Upper lobe of left lung (tissue), 6 donors: ENCODE data around the gene POLR2I. TPM values are rescaled to one million over a fixed set of nuclear protein-coding genes. Genes with fewer than 3 reads are reported as not detected.

Experiments
- ATAC-seq, 2 donors: fragments of 200-7000 bp; cut with Tn5 transposase; one replicate each; pipeline ENCODE4 v1.9.1; 2022; ENCODE audit warnings: mild to moderate bottlenecking in 2 of 2, moderate library complexity in 2 of 2; ENCODE audit not compliant: low FRiP score in 2 of 2
- DNase-seq, 2 donors: peaks; one replicate each; pipeline ENCODE4 v3.0.0-alpha.2; 2019 to 2020
- H3K27ac ChIP-seq, 4 donors: fragments of 200-600 bp; sonication (generic); one replicate each; pipeline ENCODE4 v1.5.1; 2016 to 2019
- H3K27me3 ChIP-seq, 4 donors: fragments of 200-600 bp; sonication (generic); one replicate each; pipeline ENCODE4 v1.5.1; 2017 to 2019
- H3K36me3 ChIP-seq, 4 donors: fragments of 200-600 bp; sonication (generic); one replicate each; pipeline ENCODE4 v1.5.1; 2016 to 2019
- H3K4me1 ChIP-seq, 4 donors: fragments of 200-600 bp; sonication (generic); one replicate each; pipeline ENCODE4 v1.5.1; 2018 to 2019
- H3K4me3 ChIP-seq, 4 donors: fragments of 200-600 bp; sonication (generic); one replicate each; pipeline ENCODE4 v1.5.1; 2017 to 2019; ENCODE audit warnings: mild to moderate bottlenecking in 2 of 4, moderate library complexity in 1 of 4
- H3K9me3 ChIP-seq, 4 donors: fragments of 200-600 bp; sonication (generic); one replicate each; pipeline ENCODE4 v1.5.1; 2018 to 2019
- CTCF ChIP-seq, 6 experiments: fragments of 450-650 bp in 4 of 6; fragments of 200-600 bp in 2 of 6; sonication (generic) in 2 of 6; IDR thresholded peaks; one replicate each; pipeline ENCODE4 v1.5.1; 2016 to 2019; ENCODE audit warnings: antibody characterized with exemption in 6 of 6
- EP300 ChIP-seq, 4 donors: sonication (generic); formaldehyde crosslinking; IDR thresholded peaks; one replicate each; pipeline ENCODE4 v1.5.1; 2017; ENCODE audit warnings: antibody characterized with exemption in 4 of 4, control low read depth in 2 of 4
- POLR2A ChIP-seq, 4 donors: fragments of 450-650 bp; IDR thresholded peaks; one replicate each; pipeline ENCODE4 v1.5.1; 2016 to 2017; ENCODE audit warnings: antibody characterized with exemption in 4 of 4, mild to moderate bottlenecking in 2 of 4
- POLR2AphosphoS5 ChIP-seq, 2 donors: sonication (generic); formaldehyde crosslinking; IDR thresholded peaks; one replicate each; pipeline ENCODE4 v1.5.1; 2017; ENCODE audit warnings: antibody characterized with exemption in 2 of 2
- WGBS, 2 donors: methylation state at CpG; one replicate each; pipeline ENCODE4 v1.1.5; 2017 to 2018; 5-methylcytosine and 5-hydroxymethylcytosine counted together
- total RNA-seq, 6 donors: library from RNA; depleted of rRNA in 4 of 6; stranded (reverse); fragments of >200 nt in 4 of 6; gene quantifications; one replicate each; pipeline versions ENCODE4 v1.1.0 to v1.2.1, GENCODE V29; 2016 to 2021
- donor health status: DM: no; HTN: no; CAD: no; lungs with moderate emphysema.
- donor health status: DM: no; HTN: yes; CAD: no; lungs with severe emphysema.

POLR2I gene
- total RNA-seq, 6 donors from 2014 or later = 36.2 to 81.7 (median 53.7) TPM

GRCh38 chr19:36082916-36083315 lies 31.8 kb downstream of the POLR2I start:
- DNase-seq (no peak), ATAC-seq (no peak)
- Histone ChIP-seq H3K4me1 (no peaks in the 10 kb centered on the region), H3K36me3 (peaks cover 0 to 11% (median 4%) of the 10 kb centered on the region in 4 donors), H3K9me3 (no peaks in the 10 kb centered on the region), H3K4me3 (no peak overlapping the region), H3K27ac (no peak overlapping the region), H3K27me3 (no peaks in the 10 kb centered on the region)
- WGBS, 2 donors = 95% methylated on average over 10 to 12 of the region's 13 CpGs
- TF ChIP-seq POLR2AphosphoS5 (IDR thresholded peaks at IDR 0.05) (no peak), CTCF (IDR thresholded peaks at IDR 0.05) (no peak), POLR2A (IDR thresholded peaks at IDR 0.05) (no peak), EP300 (IDR thresholded peaks at IDR 0.05) (no peak)

- WGBS, 2 donors = 94 to 95% methylated on average over 7 of the region's 7 CpGs
- Histone ChIP-seq H3K27ac (no peak overlapping the region), H3K4me1 (no peaks in the 10 kb centered on the region), H3K9me3 (no peaks in the 10 kb centered on the region), H3K4me3 (no peak overlapping the region), H3K36me3 (peaks cover 0 to 11% (median 4%) of the 10 kb centered on the region in 4 donors), H3K27me3 (no peaks in the 10 kb centered on the region)
- no peak for TF ChIP-seq CTCF (IDR thresholded peaks at IDR 0.05)
- TF ChIP-seq POLR2AphosphoS5 (IDR thresholded peaks at IDR 0.05) = no peak
- no peak for TF ChIP-seq POLR2A (IDR thresholded peaks at IDR 0.05)
- no peak for TF ChIP-seq EP300 (IDR thresholded peaks at IDR 0.05)
- no peak for ATAC-seq
- no peak for DNase-seq
Measured at GRCh38 chr19:36081894-36082293, 32.8 kb downstream of the POLR2I start.

- Histone ChIP-seq H3K27me3 (no peaks in the 10 kb centered on the region), H3K9me3 (no peaks in the 10 kb centered on the region), H3K4me3 (no peak overlapping the region), H3K36me3 (peaks cover 0 to 11% (median 4%) of the 10 kb centered on the region in 4 donors), H3K27ac (no peak overlapping the region), H3K4me1 (no peaks in the 10 kb centered on the region)
- DNase-seq (no peak), ATAC-seq (no peak)
- TF ChIP-seq CTCF (IDR thresholded peaks at IDR 0.05) (no peak), EP300 (IDR thresholded peaks at IDR 0.05) (no peak), POLR2A (IDR thresholded peaks at IDR 0.05) (no peak), POLR2AphosphoS5 (IDR thresholded peaks at IDR 0.05) (no peak)
- whole genome bisulfite sequencing, 2 donors = 89 to 91% methylated on average over 3 of the region's 3 CpGs
Measured at GRCh38 chr19:36081385-36081784, 33.3 kb downstream of the POLR2I start.

GRCh38 chr19:36079389-36079945 lies 35.2 kb downstream of the POLR2I start:
- H3K4me3 ChIP-seq = no peak overlapping the region

More at GRCh38 chr19:36079389-36079945, 35.2 kb downstream of the POLR2I start:
- TF ChIP-seq EP300 (IDR thresholded peaks at IDR 0.05) (no peak), POLR2A (IDR thresholded peaks at IDR 0.05) (no peak), CTCF (IDR thresholded peaks at IDR 0.05) (no peak), POLR2AphosphoS5 (IDR thresholded peaks at IDR 0.05) (no peak)
- Histone ChIP-seq H3K27ac (no peak overlapping the region), H3K27me3 (no peaks in the 10 kb centered on the region), H3K36me3 (peaks cover 0 to 11% (median 4%) of the 10 kb centered on the region in 4 donors), H3K4me1 (no peaks in the 10 kb centered on the region), H3K9me3 (no peaks in the 10 kb centered on the region)
- WGBS, 2 donors = 93 to 99% methylated on average over 3 of the region's 3 CpGs
- DNase-seq = no peak
- no peak for ATAC-seq
